H1 (cell line): ENCODE results near the gene KCNMA1. TPM values are rescaled to one million over a fixed set of nuclear protein-coding genes. Genes with fewer than 3 reads are reported as not detected.

Experiments
- CTCF ChIA-PET: fragments of 300-600 bp; sonication (Branson Sonifier 250); formaldehyde crosslinking; loops from one replicate; lab custom pipeline; 2021; ENCODE audit not compliant: partially characterized antibody; lab: Charles Lee
- POLR2A ChIA-PET: fragments of 300-600 bp; sonication (Branson Sonifier 250); formaldehyde crosslinking; loops from one replicate; lab custom pipeline; 2021; ENCODE audit warnings: inconsistent platforms; ENCODE audit not compliant: partially characterized antibody; lab: Charles Lee
- DNase-seq, 2 experiments: peaks; one replicate each; pipeline versions ENCODE4 v3.0.0 to v3.0.0-alpha.2; 2010 to 2022; ENCODE audit warnings: low spot score in 2 of 2, low read depth in 1 of 2, mixed read lengths in 1 of 2
- FAIRE-seq: peaks from 2 replicates; lab custom pipeline; 2011; peaks lifted over from hg19 to GRCh38; lab: Jason Lieb, UNC
- H2AFZ ChIP-seq: 2 replicates; pipeline ENCODE4 v1.8.1; 2012; ENCODE audit warnings: low read length, inconsistent platforms
- H2AK5ac ChIP-seq: 2 replicates; pipeline ENCODE4 v1.6.1; 2013; ENCODE audit warnings: low read depth, low read length
- H2BK120ac ChIP-seq: replicated peaks from 2 replicates; pipeline ENCODE3; 2013; ENCODE audit warnings: low read depth, low read length, inconsistent platforms
- H2BK12ac ChIP-seq: 2 replicates; pipeline ENCODE4 v1.6.1; 2013; ENCODE audit warnings: low read depth, low read length
- H2BK15ac ChIP-seq: 2 replicates; pipeline ENCODE4 v1.6.1; 2013; ENCODE audit warnings: low read length
- H2BK20ac ChIP-seq: 2 replicates; pipeline ENCODE4 v1.6.1; 2013; ENCODE audit warnings: low read length
- H2BK5ac ChIP-seq: 2 replicates; pipeline ENCODE4 v1.6.1; 2013; ENCODE audit warnings: low read depth, low read length
- H3K14ac ChIP-seq: 2 replicates; pipeline ENCODE4 v1.6.1; 2013; ENCODE audit warnings: inconsistent platforms; ENCODE audit not compliant: insufficient read length
- H3K18ac ChIP-seq: 2 replicates; pipeline ENCODE4 v1.6.1; 2013; ENCODE audit warnings: low read length; ENCODE audit errors: extremely low read depth
- H3K23ac ChIP-seq: 2 replicates; pipeline ENCODE4 v1.6.1; 2013; ENCODE audit warnings: inconsistent platforms; ENCODE audit not compliant: insufficient read length
- H3K23me2 ChIP-seq: 2 replicates; pipeline ENCODE4 v1.6.1; 2013; ENCODE audit warnings: low read depth, low read length
- H3K27ac ChIP-seq: 2 replicates; pipeline ENCODE4 v1.6.1; 2011; ENCODE audit warnings: low read depth, low read length, inconsistent platforms
- H3K27me3 ChIP-seq, 4 experiments: replicated peaks in 1 of 4; 1 replicate in 1 of 4; 2 replicates in 3 of 4; pipeline versions ENCODE4 v1.6.1 to v1.8.1; 2011 to 2013; ENCODE audit warnings: low read length in 3 of 4, mild to moderate bottlenecking in 3 of 4, inconsistent platforms in 2 of 4, mixed read lengths in 2 of 4, moderate library complexity in 1 of 4; ENCODE audit not compliant: control insufficient read depth in 3 of 4, insufficient read depth in 3 of 4; ENCODE audit errors: extremely low read depth in 1 of 4
- H3K36me3 ChIP-seq, 4 experiments: 2 replicates each; pipeline versions ENCODE4 v1.6.1 to v1.8.1; 2011 to 2013; ENCODE audit warnings: mild to moderate bottlenecking in 4 of 4, low read length in 3 of 4, moderate library complexity in 2 of 4, control low read depth in 1 of 4, inconsistent platforms in 1 of 4; ENCODE audit not compliant: insufficient read depth in 4 of 4, control insufficient read depth in 2 of 4
- H3K4ac ChIP-seq: replicated peaks from 2 replicates; pipeline ENCODE3; 2013; ENCODE audit warnings: low read length, low read depth, mixed read lengths, inconsistent platforms; ENCODE audit not compliant: insufficient read length
- H3K4me1 ChIP-seq, 4 experiments: replicated peaks in 1 of 4; 1 replicate in 1 of 4; 2 replicates in 3 of 4; pipeline versions ENCODE4 v1.6.1 to v1.8.1; 2011 to 2013; ENCODE audit warnings: low read length in 3 of 4, inconsistent platforms in 2 of 4, mixed read lengths in 1 of 4; ENCODE audit not compliant: insufficient read depth in 4 of 4, control insufficient read depth in 3 of 4
- H3K4me2 ChIP-seq, 2 experiments: 2 replicates each; pipeline versions ENCODE4 v1.6.1 to v1.8.1; 2011 to 2013; ENCODE audit warnings: low read depth in 2 of 2, low read length in 2 of 2, control low read depth in 1 of 2, inconsistent platforms in 1 of 2, mild to moderate bottlenecking in 1 of 2; ENCODE audit not compliant: insufficient read depth in 1 of 2
- H3K4me3 ChIP-seq, 4 experiments: fragments of 200-600, 300-600 bp in 1 of 4; sonication (generic), shearing (Covaris generic), sonication (Bioruptor Twin) in 1 of 4; 2 replicates each; pipeline versions ENCODE4 v1.5.1 to v1.8.1; 2011 to 2016; ENCODE audit warnings: low read length in 4 of 4, low read depth in 3 of 4, control low read depth in 2 of 4, inconsistent platforms in 2 of 4, mild to moderate bottlenecking in 2 of 4, mixed read lengths in 1 of 4, moderate library complexity in 1 of 4; ENCODE audit not compliant: insufficient read depth in 2 of 4; ENCODE audit errors: extremely low read depth in 1 of 4
- H3K56ac ChIP-seq: replicated peaks from 2 replicates; pipeline ENCODE3; 2013; ENCODE audit warnings: low read depth, mild to moderate bottlenecking, mixed read lengths, low read length, inconsistent platforms; ENCODE audit not compliant: insufficient read length
- H3K79me1 ChIP-seq: 2 replicates; pipeline ENCODE4 v1.6.1; 2013; ENCODE audit warnings: low read depth, low read length, control low read depth
- H3K79me2 ChIP-seq, 2 experiments: 2 replicates each; pipeline versions ENCODE4 v1.6.1 to v1.8.1; 2012 to 2013; ENCODE audit warnings: low read length in 2 of 2, mild to moderate bottlenecking in 2 of 2, inconsistent platforms in 1 of 2; ENCODE audit not compliant: insufficient read depth in 2 of 2, control insufficient read depth in 1 of 2
- H3K9ac ChIP-seq, 4 experiments: replicated peaks in 1 of 4; 1 replicate in 1 of 4; 2 replicates in 3 of 4; pipeline versions ENCODE4 v1.6.1 to v1.8.1; 2011 to 2013; ENCODE audit warnings: low read depth in 3 of 4, low read length in 3 of 4, control low read depth in 2 of 4, mild to moderate bottlenecking in 2 of 4, moderate library complexity in 2 of 4, inconsistent platforms in 1 of 4; ENCODE audit errors: extremely low read depth in 1 of 4
- H3K9me3 ChIP-seq, 2 experiments: 2 replicates each; pipeline versions ENCODE4 v1.6.1 to v1.8.1; 2012 to 2013; ENCODE audit warnings: mild to moderate bottlenecking in 2 of 2, moderate library complexity in 2 of 2, control low read depth in 1 of 2, inconsistent platforms in 1 of 2, low read depth in 1 of 2, low read length in 1 of 2, mixed read lengths in 1 of 2; ENCODE audit not compliant: insufficient read depth in 2 of 2
- H4K20me1 ChIP-seq, 2 experiments: replicated peaks in 1 of 2; 2 replicates each; pipeline versions ENCODE3 to v1.8.1; 2011 to 2013; ENCODE audit warnings: inconsistent platforms in 2 of 2, low read length in 2 of 2, mild to moderate bottlenecking in 1 of 2; ENCODE audit not compliant: insufficient read depth in 2 of 2, control insufficient read depth in 1 of 2
- H4K5ac ChIP-seq: 2 replicates; pipeline ENCODE4 v1.6.1; 2013; ENCODE audit warnings: low read length, low read depth, mixed read lengths, inconsistent platforms; ENCODE audit not compliant: insufficient read length
- H4K8ac ChIP-seq: 2 replicates; pipeline ENCODE4 v1.8.0; 2013; ENCODE audit warnings: mild to moderate bottlenecking, moderate library complexity, low read length, inconsistent platforms; ENCODE audit not compliant: insufficient read depth; ENCODE audit errors: extremely low read depth
- H4K91ac ChIP-seq: replicated peaks from 2 replicates; pipeline ENCODE3; 2013; ENCODE audit warnings: low read length, mixed read lengths, inconsistent platforms; ENCODE audit not compliant: insufficient read length
- BACH1 ChIP-seq: IDR thresholded peaks from 2 replicates; pipeline ENCODE4 v1.6.1; 2012; ENCODE audit warnings: low read length, improper control_type of control experiment
- FOSL1 ChIP-seq: IDR thresholded peaks from 2 replicates; pipeline ENCODE4 v1.6.1; 2011; ENCODE audit warnings: mild to moderate bottlenecking, low read depth, low read length, moderate library complexity; ENCODE audit not compliant: insufficient read depth
- SIN3A ChIP-seq, 2 experiments: IDR thresholded peaks in 1 of 2; conservative IDR thresholded peaks in 1 of 2; 2 replicates each; pipeline ENCODE4 v1.6.1; 2011 to 2012; ENCODE audit warnings: low read length in 2 of 2, improper control_type of control experiment in 1 of 2, low read depth in 1 of 2, mild to moderate bottlenecking in 1 of 2
- SP2 ChIP-seq: IDR thresholded peaks from 2 replicates; pipeline ENCODE4 v1.6.1; 2012; ENCODE audit warnings: mild to moderate bottlenecking, low read length, inconsistent platforms
- TEAD4 ChIP-seq: IDR thresholded peaks from 2 replicates; pipeline ENCODE4 v1.6.1; 2012; ENCODE audit warnings: low read depth, low read length, inconsistent platforms, mixed read lengths
- WGBS, 2 experiments: shearing (Covaris generic) in 1 of 2; methylation state at CpG; one replicate each; pipeline versions ENCODE4 v1.1.6 to v1.1.7; 2013 to 2015; ENCODE audit warnings: low lambda C conversion rate in 2 of 2, mixed read lengths in 2 of 2, inconsistent platforms in 1 of 2, low coverage in 1 of 2, missing lambda C conversion rate in 1 of 2; ENCODE audit not compliant: insufficient replicate concordance in 2 of 2, insufficient coverage in 1 of 2, insufficient read length in 1 of 2; ENCODE audit errors: extremely low coverage in 1 of 2, missing lambda C conversion rate in 1 of 2; 5-methylcytosine and 5-hydroxymethylcytosine counted together
- polyA plus RNA-seq, 7 experiments: library from polyadenylated mRNA; depleted of rRNA in 3 of 7; stranded (reverse) in 5 of 7; unstranded in 2 of 7; fragments of >200 nt in 5 of 7; fragments of 200-250 nt in 2 of 7; gene quantifications; 1 replicate in 5 of 7; 2 replicates in 1 of 7; 4 replicates in 1 of 7; pipeline versions ENCODE4 v1.2.1 to v1.2.3, GENCODE V29; 2011 to 2013; ENCODE audit warnings: missing spikeins in 2 of 7, mixed read lengths in 2 of 7
- total RNA-seq: library from RNA; stranded (reverse); fragmentation: NEBNext Ultra II Directional; extraction: Animal tissue kit (Norgen Biotek cat#: 25700); gene quantifications from 2 replicates; pipeline ENCODE4 v1.2.1, GENCODE V29; 2021

The KCNMA1 gene
- total and polyA plus RNA-seq, 2 of the 8 experiments (the other 6 are each of a cell fraction or from before 2014, with no cell fraction given): 10.2 to 11.1 TPM

- Histone ChIP-seq H4K20me1 (no peaks in the 10 kb centered on the region), H2BK12ac (no peak overlapping the region), H4K8ac (no peak overlapping the region), H3K79me2 (no peaks in the 10 kb centered on the region), H3K56ac (no peak overlapping the region), H3K36me3 (no peaks in the 10 kb centered on the region), H2BK120ac (no peak overlapping the region), H2BK20ac (no peak overlapping the region), H3K4ac (no peak overlapping the region), H3K9me3 (no peaks in the 10 kb centered on the region), H3K4me2 (no peak overlapping the region), H4K91ac (no peak overlapping the region), H3K23me2 (no peaks in the 10 kb centered on the region), H3K18ac (no peak overlapping the region), H4K5ac (no peak overlapping the region), H3K9ac (no peak overlapping the region), H3K27ac (no peak overlapping the region), H3K14ac (no peak overlapping the region), H2BK5ac (no peak overlapping the region), H3K4me3 (no peak overlapping the region), H3K23ac (no peak overlapping the region), H3K4me1 (peaks cover 0 to 18% (median 6%) of the 10 kb centered on the region in 4 experiments; a peak in 4 of 7 replicates), H3K79me1 (no peaks in the 10 kb centered on the region), H2BK15ac (no peak overlapping the region), H2AFZ (no peak overlapping the region), H2AK5ac (no peak overlapping the region), H3K27me3 (no peaks in the 10 kb centered on the region)
- CTCF ChIA-PET: interaction anchor here (1.0 kb wide), 2 partner anchors 11 to 64 kb away, joined by 3 read pairs; no protein-coding TSS in a partner anchor
- no peak for TF ChIP-seq TEAD4
- TF ChIP-seq SP2: no peak
- peak in 1 of 2 experiments; percentile 48; a peak in 1 of 4 replicates for TF ChIP-seq SIN3A (conservative IDR thresholded peaks at IDR 0.05 in 1 of 2, IDR thresholded peaks at IDR 0.05 in 1 of 2; ENCODE audit: low read depth in 1 of 2, low read length in 2 of 2)
- TF ChIP-seq BACH1: no peak
- TF ChIP-seq FOSL1: no peak
- POLR2A ChIA-PET: interaction anchor here (0.6 kb wide), 1 partner anchor 170 kb away, joined by 3 read pairs; no protein-coding TSS in a partner anchor
- FAIRE-seq (no peak), DNase-seq (peak in 1 of 2 experiments; percentile 77)
- WGBS, 2 experiments: 89% methylated on average over 6 of the region's 6 CpGs; no CpG with 5 or more reads in 1 of the 2 experiments
Measured at GRCh38 chr10:77328272-77328816, 309.3 kb downstream of the KCNMA1 start.
